G401.6 (cell line): ENCODE results near the gene FBXO34.
"Not testable (repeated sequence)": the region's sequence is repeated elsewhere in the genome, so short reads cannot be mapped to it uniquely, and the experiment has no call there.

Source experiments
- FAIRE-seq: peaks from 2 replicates; lab custom pipeline; 2012; peaks lifted over from hg19 to GRCh38; lab: Jason Lieb, UNC

The FBXO34 gene

GRCh38 chr14:55312379-55313030 lies 41.3 kb downstream of the FBXO34 start:
- FAIRE-seq: not testable (repeated sequence)

DNA sequence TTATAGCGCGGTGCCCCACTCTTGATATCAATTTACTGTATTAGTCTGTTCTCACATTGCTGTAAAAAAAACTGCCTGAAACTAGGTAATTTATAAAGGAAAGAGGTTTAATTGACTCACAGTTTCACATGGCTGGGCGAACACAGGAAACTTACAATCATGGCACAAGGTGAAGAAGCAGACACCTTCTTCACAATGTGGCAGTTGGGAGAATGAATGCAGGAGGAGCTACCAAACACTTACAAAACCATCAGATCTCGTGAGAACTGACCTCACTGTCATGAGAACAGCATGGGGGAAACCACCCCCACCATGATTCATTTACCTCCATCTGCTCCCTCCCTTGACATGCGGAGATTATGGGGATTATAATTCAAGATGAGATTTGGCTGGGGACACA lies 42.3 kb downstream of the FBXO34 start:
- no peak for FAIRE-seq

DNA sequence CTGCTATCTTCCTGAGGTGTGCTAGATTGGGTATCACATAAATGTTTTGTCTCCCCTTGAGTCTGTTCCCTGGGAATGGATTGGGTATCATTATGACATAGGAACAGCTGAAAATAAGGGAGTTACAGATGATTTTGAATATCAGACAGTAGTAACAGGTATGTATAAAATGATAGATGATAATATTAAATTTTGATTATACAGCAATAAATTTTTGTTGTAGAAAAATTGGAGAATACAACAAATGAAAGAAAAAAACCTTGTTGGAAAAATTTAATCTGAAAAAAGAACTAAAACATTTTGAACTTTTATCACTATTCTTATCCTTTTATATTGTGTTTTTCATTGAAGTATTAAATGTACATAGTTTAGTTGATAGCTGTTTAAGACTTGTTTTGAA lies 43.2 kb downstream of the FBXO34 start:
- FAIRE-seq: peak; percentile 27

DNA sequence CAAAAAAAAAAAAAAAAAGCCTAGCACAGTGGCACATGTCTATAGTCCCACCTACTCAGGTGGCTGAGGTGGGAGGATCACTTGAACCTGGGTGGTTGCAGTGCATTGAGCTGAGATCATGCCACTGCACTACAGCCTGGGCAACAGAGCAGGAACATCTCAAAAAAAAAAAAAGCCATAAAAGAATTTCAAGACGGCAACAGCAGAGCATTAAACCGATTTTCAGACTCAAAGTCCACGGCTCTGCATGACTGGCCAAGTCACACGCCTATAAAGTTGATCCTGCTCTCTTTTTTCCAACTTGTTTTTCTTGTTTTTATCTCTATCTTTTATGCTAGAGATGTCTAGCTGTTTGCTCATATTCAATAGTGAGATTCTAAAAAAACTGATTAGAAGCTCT lies 45.3 kb downstream of the FBXO34 start:
- FAIRE-seq: no peak

GRCh38 chr14:55317542-55318306 lies 46.5 kb downstream of the FBXO34 start:
- no peak for FAIRE-seq

- no peak for FAIRE-seq
These were observed 47.5 kb downstream of the FBXO34 start for GRCh38 chr14:55318694-55319093.

DNA sequence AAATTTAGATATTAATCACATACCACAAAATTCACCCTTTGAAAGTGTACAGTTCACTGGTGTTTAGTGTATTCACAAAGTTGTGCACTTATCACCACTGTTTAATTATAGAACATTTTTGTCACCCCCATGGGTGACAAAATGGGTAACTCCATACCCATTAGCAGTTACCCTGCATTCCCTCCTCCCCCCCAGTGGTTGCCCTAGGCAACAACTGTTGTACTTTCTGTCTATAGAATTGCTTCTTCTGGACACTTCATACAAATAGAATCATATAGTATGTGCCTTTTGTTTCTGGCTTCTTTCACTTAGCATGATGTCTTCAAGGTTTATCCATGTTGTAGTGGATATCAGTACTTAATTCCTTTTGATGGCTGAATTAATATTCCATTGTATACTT lies 52.7 kb downstream of the FBXO34 start:
- FAIRE-seq: no peak

DNA sequence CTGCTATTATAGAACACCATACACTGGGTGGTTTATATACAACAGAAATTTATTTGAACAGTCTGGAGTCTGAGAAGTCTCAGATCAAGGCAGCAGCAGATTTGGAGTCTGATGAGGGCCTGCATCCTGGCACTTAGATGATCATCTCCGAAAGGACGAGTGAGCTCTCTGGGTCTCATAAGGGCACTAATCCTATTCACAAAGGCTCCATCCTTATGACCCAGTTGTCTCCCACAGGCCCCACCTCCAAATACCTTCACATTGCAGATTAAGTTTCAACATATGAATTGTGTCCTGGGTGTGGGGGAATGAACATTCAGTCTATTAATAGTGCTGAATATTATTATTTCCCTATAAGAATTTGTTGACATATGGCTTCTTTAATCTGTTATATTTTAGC lies 53.6 kb downstream of the FBXO34 start:
- no peak for FAIRE-seq

DNA sequence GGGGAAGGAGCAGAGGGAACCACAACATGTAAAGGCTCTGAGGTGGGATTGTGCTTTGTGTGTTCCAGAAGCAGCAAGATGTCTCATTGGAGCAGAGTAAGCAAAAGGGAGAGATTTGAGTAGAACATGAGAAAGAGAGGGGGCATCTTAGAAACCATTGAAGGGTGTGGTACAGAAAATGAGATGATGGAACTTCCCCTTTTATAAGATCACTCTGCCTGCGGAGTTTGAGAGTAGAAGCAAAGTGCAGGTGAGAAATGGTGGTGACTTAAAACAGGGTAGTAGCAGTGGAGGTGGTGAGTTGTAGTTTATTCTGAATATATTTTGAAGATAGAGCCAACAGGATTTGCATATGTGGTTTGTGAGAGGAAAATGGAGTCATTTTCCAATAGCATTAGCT lies 56.0 kb downstream of the FBXO34 start:
- FAIRE-seq: no peak

DNA sequence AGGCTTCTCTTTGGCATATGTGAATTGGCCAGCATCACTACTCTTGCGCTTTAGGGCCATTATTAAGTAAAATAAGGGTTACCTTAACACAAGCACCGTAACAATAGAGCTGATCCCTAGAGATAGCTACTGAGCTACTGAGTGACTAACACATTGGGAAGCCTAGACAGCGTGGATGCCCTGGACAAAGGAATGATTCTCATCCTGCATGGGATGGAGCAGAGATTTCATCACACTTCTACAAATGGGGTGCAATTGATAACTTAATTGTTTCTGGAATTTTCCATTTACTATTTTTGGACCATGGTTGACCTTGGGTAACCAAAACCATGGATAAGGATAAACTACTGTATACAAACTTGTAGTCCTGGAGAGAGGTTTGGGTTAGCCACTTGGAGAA lies 57.1 kb downstream of the FBXO34 start:
- no peak for FAIRE-seq

- no peak for FAIRE-seq
These were observed 58.9 kb downstream of the FBXO34 start for GRCh38 chr14:55329999-55330710.

DNA sequence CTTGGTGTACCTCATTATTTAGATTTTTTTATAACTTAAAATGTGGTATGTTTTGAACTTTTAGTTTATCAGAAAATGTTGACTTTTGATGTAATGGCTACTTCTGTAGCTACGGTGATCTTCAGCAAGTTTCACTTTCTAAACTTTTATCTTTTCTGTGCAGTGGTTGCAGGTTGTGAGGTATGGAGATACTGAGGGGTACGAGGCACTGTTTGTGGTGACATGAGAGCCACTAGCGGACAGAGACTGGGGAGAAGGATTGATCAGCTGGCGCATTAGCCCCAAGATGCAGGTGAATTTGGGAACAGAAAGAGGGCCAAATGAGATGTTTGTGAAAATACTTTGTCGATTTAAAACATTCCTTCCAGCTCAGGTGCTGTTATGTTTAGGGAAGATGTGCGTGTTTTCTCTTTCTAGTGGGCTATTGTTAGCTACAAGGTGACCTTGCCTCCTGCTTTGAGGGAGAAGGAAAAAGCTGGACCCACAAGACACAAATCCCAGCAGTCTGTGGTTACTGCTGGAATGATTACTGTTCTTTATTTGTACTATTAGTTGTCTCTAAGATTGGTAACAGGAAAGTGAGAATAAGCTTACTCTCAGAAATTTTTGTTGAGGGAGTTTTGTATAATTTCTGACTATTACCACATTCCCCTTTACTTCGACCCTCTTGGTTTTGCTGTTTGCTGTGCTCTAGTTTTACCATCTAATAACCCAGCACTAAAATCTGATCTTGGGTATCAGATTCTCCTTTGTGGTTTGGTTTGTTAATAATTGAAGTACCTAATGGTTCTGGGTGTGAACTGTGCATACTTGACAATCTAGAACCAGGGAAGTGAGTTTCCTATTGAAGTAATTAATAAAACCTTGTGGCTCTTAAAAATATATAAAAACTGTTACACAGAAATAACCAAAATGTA lies 61.7 kb downstream of the FBXO34 start:
- FAIRE-seq: peak; percentile 44

- no peak for FAIRE-seq
These were observed 62.7 kb downstream of the FBXO34 start for GRCh38 chr14:55333711-55334485.

DNA sequence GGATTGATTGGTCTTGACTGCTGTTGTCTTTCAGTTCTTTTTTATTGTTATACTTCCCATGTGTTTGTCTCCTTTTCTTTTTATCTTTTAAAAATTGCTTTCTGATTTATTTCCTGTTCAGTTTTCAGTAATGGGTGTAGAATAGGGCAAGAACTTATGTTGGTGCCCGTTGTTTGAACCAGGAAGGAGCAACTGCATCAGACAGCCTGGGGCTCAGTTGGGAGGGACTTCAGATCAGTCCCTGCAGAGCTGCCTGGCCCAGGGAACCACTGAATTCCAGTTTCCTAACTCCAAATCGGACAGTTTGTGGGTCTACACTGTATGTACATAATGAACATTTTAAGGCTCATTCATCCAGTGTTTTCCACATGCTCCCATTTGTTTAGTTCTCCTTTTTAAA lies 64.9 kb downstream of the FBXO34 start:
- no peak for FAIRE-seq

- no peak for FAIRE-seq
These were observed 65.5 kb downstream of the FBXO34 start for GRCh38 chr14:55336691-55337090.

GRCh38 chr14:55339770-55340169 lies 68.5 kb downstream of the FBXO34 start:
- FAIRE-seq: no peak

GRCh38 chr14:55340482-55340881 lies 69.3 kb downstream of the FBXO34 start:
- FAIRE-seq: no peak

GRCh38 chr14:55341781-55342180 lies 70.6 kb downstream of the FBXO34 start:
- no peak for FAIRE-seq

GRCh38 chr14:55344582-55345163 lies 73.5 kb downstream of the FBXO34 start:
- not testable (repeated sequence) for FAIRE-seq

DNA sequence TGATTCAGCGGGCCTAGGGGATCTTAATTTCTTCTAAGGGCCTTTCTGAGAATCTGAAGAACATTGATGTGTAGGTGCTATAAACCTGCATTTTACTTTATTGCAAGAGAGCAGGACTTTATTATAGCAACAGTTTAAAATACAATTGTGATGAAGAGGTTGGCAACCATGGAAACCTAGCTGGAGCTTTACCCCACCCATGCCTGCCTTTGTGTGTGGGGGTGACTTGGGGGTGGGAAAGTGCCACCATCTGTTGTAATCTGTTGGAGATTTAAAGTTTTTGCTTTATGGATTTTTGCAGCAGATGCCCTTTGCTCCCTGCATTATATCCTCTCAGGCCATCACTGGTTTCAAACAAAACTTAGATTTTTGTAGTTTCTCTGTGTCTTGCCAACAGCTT lies 75.8 kb downstream of the FBXO34 start:
- no peak for FAIRE-seq

GRCh38 chr14:55347748-55348147 lies 76.5 kb downstream of the FBXO34 start:
- no peak for FAIRE-seq
